ENCODE data around the gene E2F2.

Gene E2F2

DNA sequence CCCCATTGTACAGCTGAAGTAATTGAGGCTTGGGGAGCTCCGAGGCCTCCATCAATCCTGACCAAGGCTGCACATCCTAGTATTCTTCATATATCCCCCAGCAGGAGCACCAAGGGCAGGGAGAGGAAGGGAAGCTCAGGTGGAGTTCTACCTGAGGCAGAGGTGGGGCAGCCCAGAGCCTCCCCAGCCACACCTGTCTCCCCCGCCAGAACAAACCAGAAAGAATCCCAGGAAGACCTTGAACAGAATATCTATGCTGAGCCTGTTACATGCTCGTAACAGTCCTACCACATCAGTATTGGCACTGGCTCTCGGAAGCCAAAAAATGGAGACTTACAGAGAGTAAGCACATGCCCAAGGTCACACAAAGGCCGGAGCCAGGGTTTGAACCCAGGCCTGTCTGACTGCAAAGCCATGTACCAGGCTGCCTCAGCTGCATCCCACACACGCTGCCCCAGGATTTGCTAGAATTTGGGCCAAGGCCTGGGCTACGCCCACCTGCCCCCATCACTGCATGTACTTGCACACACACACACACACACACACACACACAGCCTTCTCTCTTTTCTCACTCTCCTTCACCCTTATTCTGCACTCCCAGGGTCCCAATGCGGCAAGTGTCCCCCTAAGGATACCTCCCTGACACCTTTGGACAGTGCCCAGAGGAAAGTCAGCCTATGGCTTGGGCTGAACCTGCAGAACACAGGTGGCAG, 4.5 kb downstream of the E2F2 start:
- Histone ChIP-seq H4K20me1 (ENCODE audit: insufficient read depth, low read length) (no peaks in the 10 kb centered on the region), H2AFZ (ENCODE audit: low read length) (no peak overlapping the region), H3K4me3 (ENCODE audit: low read depth, low read length, poor library complexity, severe bottlenecking) (peak overlapping the region; percentile 91), H3K4me1 (ENCODE audit: insufficient read depth, low read length, severe bottlenecking) (peaks cover 60% of the 10 kb centered on the region), H3K9me2 (ENCODE audit: low read depth, low read length) (no peaks in the 10 kb centered on the region), H3K27ac (ENCODE audit: low read depth, low read length, poor library complexity, severe bottlenecking) (peak overlapping the region; percentile 91), H3K27me3 (ENCODE audit: insufficient read depth, low read length) (no peaks in the 10 kb centered on the region), H3K4me2 (ENCODE audit: low read length) (peak overlapping the region; percentile 97), H3K79me2 (ENCODE audit: insufficient read depth, low read length) (peaks cover 41% of the 10 kb centered on the region), H3F3A (ENCODE audit: insufficient read depth, low read length) (no peaks in the 10 kb centered on the region; the same call in 1 of the 2 replicates), H3K9me3 (ENCODE audit: low read length) (no peaks in the 10 kb centered on the region), H3K9ac (ENCODE audit: low read length) (peak overlapping the region; percentile 97), H3K36me3 (ENCODE audit: insufficient read depth, low read length) (peaks cover 46% of the 10 kb centered on the region)
- TF ChIP-seq EZH2 (IDR thresholded peaks at IDR 0.05; ENCODE audit: borderline replicate concordance, low read length), result no peak
- TF ChIP-seq, protein P1, sequence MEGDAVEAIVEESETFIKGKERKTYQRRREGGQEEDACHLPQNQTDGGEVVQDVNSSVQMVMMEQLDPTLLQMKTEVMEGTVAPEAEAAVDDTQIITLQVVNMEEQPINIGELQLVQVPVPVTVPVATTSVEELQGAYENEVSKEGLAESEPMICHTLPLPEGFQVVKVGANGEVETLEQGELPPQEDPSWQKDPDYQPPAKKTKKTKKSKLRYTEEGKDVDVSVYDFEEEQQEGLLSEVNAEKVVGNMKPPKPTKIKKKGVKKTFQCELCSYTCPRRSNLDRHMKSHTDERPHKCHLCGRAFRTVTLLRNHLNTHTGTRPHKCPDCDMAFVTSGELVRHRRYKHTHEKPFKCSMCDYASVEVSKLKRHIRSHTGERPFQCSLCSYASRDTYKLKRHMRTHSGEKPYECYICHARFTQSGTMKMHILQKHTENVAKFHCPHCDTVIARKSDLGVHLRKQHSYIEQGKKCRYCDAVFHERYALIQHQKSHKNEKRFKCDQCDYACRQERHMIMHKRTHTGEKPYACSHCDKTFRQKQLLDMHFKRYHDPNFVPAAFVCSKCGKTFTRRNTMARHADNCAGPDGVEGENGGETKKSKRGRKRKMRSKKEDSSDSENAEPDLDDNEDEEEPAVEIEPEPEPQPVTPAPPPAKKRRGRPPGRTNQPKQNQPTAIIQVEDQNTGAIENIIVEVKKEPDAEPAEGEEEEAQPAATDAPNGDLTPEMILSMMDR (IDR thresholded peaks at IDR 0.05; ENCODE audit: low read length), result no peak

DNA sequence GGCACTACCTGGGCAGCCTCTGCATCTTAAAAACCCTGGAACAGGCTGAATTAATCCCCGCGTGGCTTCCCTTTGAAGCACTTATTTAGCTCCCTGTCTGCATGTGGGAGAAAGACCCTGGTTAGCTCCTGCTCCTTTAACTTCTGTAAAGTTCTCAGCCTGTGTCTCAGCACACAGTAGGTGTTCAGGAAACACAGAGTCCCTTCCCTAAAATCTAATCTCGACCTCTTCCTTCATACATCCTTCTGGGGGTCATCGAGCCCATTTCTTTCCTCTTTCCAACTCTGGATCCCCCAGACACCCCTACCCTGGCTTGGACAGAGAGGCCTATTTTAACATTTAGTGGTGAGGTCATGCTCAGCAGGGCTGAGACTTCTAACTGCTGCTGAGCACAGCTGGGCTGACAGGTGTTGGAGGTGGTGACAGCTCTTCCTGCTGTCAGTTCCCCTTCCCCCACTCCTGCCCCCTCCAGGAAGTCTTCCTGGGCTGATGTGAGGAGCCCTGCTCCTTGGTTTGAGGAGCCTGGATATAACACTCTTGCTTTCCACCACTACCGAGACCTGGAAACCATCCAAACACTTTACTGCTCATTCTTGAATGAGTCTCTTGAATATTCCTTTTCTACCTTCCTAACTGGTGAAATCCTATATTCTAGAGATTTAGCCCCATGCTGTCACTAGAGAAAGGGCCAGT, 5.3 kb downstream of the E2F2 start:
- H3K79me2 ChIP-seq (ENCODE audit: insufficient read depth, low read length), result peaks cover 41% of the 10 kb centered on the region

DNA sequence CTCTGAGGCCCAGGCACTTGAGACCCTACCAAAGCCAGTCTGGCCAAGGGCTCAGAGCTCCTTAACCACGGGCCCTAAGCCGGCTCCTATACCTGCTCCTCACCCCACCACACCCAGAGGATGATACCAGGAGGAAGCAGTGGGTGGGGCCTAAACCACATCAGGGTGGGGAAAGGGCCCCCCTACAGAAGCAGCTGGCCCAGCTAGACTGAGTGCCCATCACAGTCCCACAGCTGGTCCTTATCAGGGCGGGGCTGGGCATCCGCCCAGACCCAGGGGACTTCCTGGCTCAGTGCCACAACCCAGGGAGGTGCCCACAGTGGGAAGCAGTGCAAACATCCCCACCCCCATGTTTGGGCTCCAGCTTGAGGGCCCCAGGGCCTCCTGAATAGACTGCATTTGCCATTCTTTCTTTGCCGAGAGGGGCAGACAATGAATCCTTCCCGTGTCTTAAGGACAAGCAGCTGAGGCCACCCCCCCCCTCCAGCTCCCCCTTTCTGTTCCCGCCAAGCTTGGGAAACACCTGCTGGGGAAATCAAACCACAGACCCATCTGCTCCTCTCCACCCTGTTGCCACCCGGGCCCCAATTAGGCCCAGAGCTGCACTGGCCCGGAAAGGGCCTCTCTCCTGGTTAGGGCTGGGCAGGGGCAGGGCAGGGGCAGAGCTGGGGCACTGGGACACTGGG, 6.2 kb downstream of the E2F2 start:
- Histone ChIP-seq H3K9me3 (ENCODE audit: low read length) (no peaks in the 10 kb centered on the region), H2AFZ (ENCODE audit: low read length) (no peak overlapping the region), H4K20me1 (ENCODE audit: insufficient read depth, low read length) (no peaks in the 10 kb centered on the region), H3K27ac (ENCODE audit: low read depth, low read length, poor library complexity, severe bottlenecking) (peak overlapping the region; percentile 91), H3F3A (ENCODE audit: insufficient read depth, low read length) (no peaks in the 10 kb centered on the region; the same call in 1 of the 2 replicates), H3K4me3 (ENCODE audit: low read depth, low read length, poor library complexity, severe bottlenecking) (peak overlapping the region; percentile 91), H3K9ac (ENCODE audit: low read length) (peak overlapping the region; percentile 97), H3K27me3 (ENCODE audit: insufficient read depth, low read length) (no peaks in the 10 kb centered on the region), H3K79me2 (ENCODE audit: insufficient read depth, low read length) (peaks cover 35% of the 10 kb centered on the region), H3K4me1 (ENCODE audit: insufficient read depth, low read length, severe bottlenecking) (peaks cover 57% of the 10 kb centered on the region), H3K36me3 (ENCODE audit: insufficient read depth, low read length) (peaks cover 62% of the 10 kb centered on the region), H3K4me2 (ENCODE audit: low read length) (peak overlapping the region; percentile 97), H3K9me2 (ENCODE audit: low read depth, low read length) (no peaks in the 10 kb centered on the region)
- TF ChIP-seq, protein P1 (IDR thresholded peaks at IDR 0.05; ENCODE audit: low read length), result no peak
- TF ChIP-seq EZH2 (IDR thresholded peaks at IDR 0.05; ENCODE audit: borderline replicate concordance, low read length), result no peak

More for the DNA sequence above, 5.3 kb downstream of the E2F2 start:
- H3K4me2 ChIP-seq (ENCODE audit: low read length), result peak overlapping the region; percentile 97
- no peaks in the 10 kb centered on the region for H3K9me3 ChIP-seq (ENCODE audit: low read length)
- peaks cover 57% of the 10 kb centered on the region for H3K4me1 ChIP-seq (ENCODE audit: insufficient read depth, low read length, severe bottlenecking)
- no peak overlapping the region for H2AFZ ChIP-seq (ENCODE audit: low read length)
- H3K36me3 ChIP-seq (ENCODE audit: insufficient read depth, low read length), result peaks cover 54% of the 10 kb centered on the region
- H3K27ac ChIP-seq (ENCODE audit: low read depth, low read length, poor library complexity, severe bottlenecking), result peak overlapping the region; percentile 91
- H4K20me1 ChIP-seq (ENCODE audit: insufficient read depth, low read length), result no peaks in the 10 kb centered on the region
- TF ChIP-seq EZH2 (IDR thresholded peaks at IDR 0.05; ENCODE audit: borderline replicate concordance, low read length), result no peak
- TF ChIP-seq, protein P1 (IDR thresholded peaks at IDR 0.05; ENCODE audit: low read length), result no peak
- H3K27me3 ChIP-seq (ENCODE audit: insufficient read depth, low read length), result no peaks in the 10 kb centered on the region
- H3K4me3 ChIP-seq (ENCODE audit: low read depth, low read length, poor library complexity, severe bottlenecking), result peak overlapping the region; percentile 91
- H3K9ac ChIP-seq (ENCODE audit: low read length), result peak overlapping the region; percentile 97
- H3K9me2 ChIP-seq (ENCODE audit: low read depth, low read length), result no peaks in the 10 kb centered on the region
- no peaks in the 10 kb centered on the region; the same call in 1 of the 2 replicates for H3F3A ChIP-seq (ENCODE audit: insufficient read depth, low read length)
